GM23338 (cell line): Measurements from ENCODE around the gene CFAP90. TPM values are rescaled to one million over a fixed set of nuclear protein-coding genes. Genes with fewer than 3 reads are reported as not detected.

ENCODE experiments used
- ATAC-seq: fragments of 200-7000 bp; cut with Tn5 transposase; 3 replicates; pipeline ENCODE4 v1.9.1; 2020
- DNase-seq: peaks from one replicate; pipeline ENCODE4 v3.0.0-alpha.2; 2015; ENCODE audit warnings: low spot score
- H2AFZ ChIP-seq: fragments of 200-600 bp; sonication (generic); 2 replicates; pipeline ENCODE4 v1.8.0; 2016; ENCODE audit warnings: antibody characterized with exemption, mild to moderate bottlenecking, moderate library complexity
- H3F3A ChIP-seq: fragments of 200-600 bp; sonication (generic); replicated peaks from 2 replicates; pipeline ENCODE4 v1.8.0; 2017; ENCODE audit warnings: antibody characterized with exemption, mixed run types, low read depth
- H3K27ac ChIP-seq: fragments of 200-600 bp; sonication (generic); 2 replicates; pipeline ENCODE4 v1.6.1; 2016; ENCODE audit warnings: low read depth
- H3K27me3 ChIP-seq: fragments of 200-600 bp; sonication (generic); 2 replicates; pipeline ENCODE4 v1.8.0; 2016; ENCODE audit warnings: mild to moderate bottlenecking, mixed run types, moderate library complexity; ENCODE audit not compliant: insufficient read depth
- H3K36me3 ChIP-seq: fragments of 200-600 bp; sonication (generic); 2 replicates; pipeline ENCODE4 v1.8.0; 2016; ENCODE audit warnings: mild to moderate bottlenecking; ENCODE audit not compliant: insufficient read depth
- H3K4me1 ChIP-seq: fragments of 200-600 bp; sonication (generic); 2 replicates; pipeline ENCODE4 v1.8.0; 2016; ENCODE audit warnings: mild to moderate bottlenecking, moderate library complexity; ENCODE audit not compliant: insufficient read depth
- H3K4me2 ChIP-seq: fragments of 200-600 bp; sonication (generic); 2 replicates; pipeline ENCODE4 v1.7.1; 2017; ENCODE audit warnings: mixed run types
- H3K4me3 ChIP-seq: fragments of 200-600 bp; sonication (generic); 2 replicates; pipeline ENCODE4 v1.6.1; 2016; ENCODE audit warnings: mixed run types
- H3K79me2 ChIP-seq: fragments of 200-600 bp; sonication (generic); replicated peaks from 2 replicates; pipeline ENCODE4 v1.8.0; 2017; ENCODE audit warnings: mild to moderate bottlenecking; ENCODE audit not compliant: insufficient read depth
- H3K9me2 ChIP-seq: fragments of 200-600 bp; sonication (generic); 2 replicates; pipeline ENCODE4 v1.8.0; 2017; ENCODE audit not compliant: insufficient read depth
- H4K20me1 ChIP-seq: fragments of 200-600 bp; sonication (generic); replicated peaks from 2 replicates; pipeline ENCODE4 v1.8.0; 2017; ENCODE audit warnings: mild to moderate bottlenecking; ENCODE audit not compliant: insufficient read depth
- H3K27ac Mint-ChIP-seq: 2 replicates; pipeline ENCODE4 v1.8.0; 2020; ENCODE audit warnings: inconsistent platforms, mild to moderate bottlenecking, moderate library complexity, mixed read lengths
- H3K27me3 Mint-ChIP-seq: 3 replicates; pipeline ENCODE4 v1.8.0; 2022; ENCODE audit warnings: low read depth, mild to moderate bottlenecking, moderate library complexity, mixed read lengths, inconsistent platforms; ENCODE audit not compliant: insufficient read depth, poor library complexity
- H3K36me3 Mint-ChIP-seq: 3 replicates; pipeline ENCODE4 v1.8.0; 2021; ENCODE audit warnings: low read depth, mild to moderate bottlenecking, inconsistent platforms, moderate library complexity, mixed read lengths
- H3K4me1 Mint-ChIP-seq: 3 replicates; pipeline ENCODE4 v1.8.0; 2020; ENCODE audit warnings: mild to moderate bottlenecking, inconsistent platforms, mixed read lengths
- H3K4me3 Mint-ChIP-seq: 3 replicates; pipeline ENCODE4 v1.8.0; 2021; ENCODE audit warnings: moderate library complexity, mild to moderate bottlenecking, inconsistent platforms, mixed read lengths
- H3K9me3 Mint-ChIP-seq: 3 replicates; pipeline ENCODE4 v1.8.0; 2020; ENCODE audit warnings: moderate library complexity, mild to moderate bottlenecking, inconsistent platforms, mixed read lengths
- CREB1 ChIP-seq: fragments of 250-450 bp; sonication (Bioruptor Pico); IDR thresholded peaks from 2 replicates; pipeline ENCODE4 v1.5.0; 2020; ENCODE audit warnings: low read depth, mild to moderate bottlenecking, moderate library complexity
- CTCF ChIP-seq, 2 experiments: fragments of 200-600 bp in 1 of 2; sonication (generic) in 1 of 2; conservative IDR thresholded peaks; 2 replicates each; pipeline versions ENCODE4 v1.5.1 to v1.6.1; 2016 to 2017; ENCODE audit warnings: antibody characterized with exemption in 2 of 2, low read depth in 2 of 2, mild to moderate bottlenecking in 2 of 2, moderate library complexity in 1 of 2
- EZH2 ChIP-seq: fragments of 200-600 bp; sonication (generic); IDR thresholded peaks from one replicate; pipeline ENCODE4 v1.8.0; 2017; ENCODE audit warnings: antibody characterized with exemption, mild to moderate bottlenecking, low read depth; ENCODE audit not compliant: unreplicated experiment
- EZH2phosphoT487 ChIP-seq: fragments of 200-600 bp; sonication (generic); IDR thresholded peaks from one replicate; pipeline ENCODE4 v1.8.1; 2018; ENCODE audit warnings: antibody characterized with exemption; ENCODE audit not compliant: unreplicated experiment
- JUNB ChIP-seq: IDR thresholded peaks from one replicate; pipeline ENCODE4 v1.6.1; 2016; ENCODE audit warnings: antibody characterized with exemption; ENCODE audit not compliant: unreplicated experiment
- NANOG ChIP-seq: IDR thresholded peaks from 2 replicates; pipeline ENCODE4 v1.6.1; 2016; ENCODE audit warnings: antibody characterized with exemption, borderline replicate concordance
- POLR2AphosphoS5 ChIP-seq: IDR thresholded peaks from 2 replicates; pipeline ENCODE4 v1.6.1; 2016; ENCODE audit warnings: antibody characterized with exemption, low read depth
- polyA plus RNA-seq: library from polyadenylated mRNA; unstranded; fragments of >200 nt; fragmentation: Nextera tagmentation; extraction: Ambion mirVana; gene quantifications from 2 replicates; pipeline ENCODE4 v1.2.1, GENCODE V29; 2016
- total RNA-seq: library from RNA; depleted of rRNA; stranded (reverse); fragments of >200 nt; shearing (Covaris generic); gene quantifications from 2 replicates; pipeline ENCODE4 v1.2.3, GENCODE V29; 2014
- TF ChIP-seq, protein P1 (sequence below): IDR thresholded peaks from one replicate; pipeline ENCODE4 v1.6.1; 2018; ENCODE audit warnings: antibody characterized with exemption; ENCODE audit not compliant: unreplicated experiment
- TF ChIP-seq, protein P2 (sequence below): IDR thresholded peaks from 2 replicates; pipeline ENCODE4 v1.6.1; 2016; ENCODE audit warnings: antibody characterized with exemption

Gene CFAP90
- total and polyA plus RNA-seq, 2 experiments from 2014 or later, result 0.10 to 1.0 TPM

DNA sequence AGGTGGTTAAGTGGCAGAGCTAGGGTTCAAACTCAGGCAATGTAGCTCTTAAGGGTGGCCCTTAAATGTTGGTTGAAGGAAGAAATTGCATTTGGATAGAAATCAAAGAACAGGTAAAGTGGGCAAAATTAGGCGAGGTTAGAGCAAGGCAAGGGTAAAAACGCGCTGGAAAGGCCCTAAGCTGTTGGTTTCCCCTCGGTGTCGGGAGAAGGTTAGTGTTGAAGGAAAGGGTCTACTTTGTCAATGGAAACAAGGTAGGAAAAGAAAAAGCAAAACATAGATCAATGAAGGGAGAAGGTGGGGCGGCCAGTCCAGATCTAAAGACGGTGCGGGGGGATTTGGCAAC is 17.5 kb upstream of the CFAP90 start:
- Histone ChIP-seq H3K4me1 (peaks cover 22% of the 10 kb centered on the region; the same call in 1 of the 2 replicates), H3F3A (no peaks in the 10 kb centered on the region), H4K20me1 (peaks cover 34% of the 10 kb centered on the region), H3K27ac (no peak overlapping the region), H3K27me3 (no peaks in the 10 kb centered on the region), H3K4me2 (peak overlapping the region; percentile 91), H3K79me2 (peaks cover 59% of the 10 kb centered on the region), H2AFZ (peak overlapping the region; percentile 97), H3K36me3 (no peaks in the 10 kb centered on the region), H3K4me3 (peak overlapping the region; percentile 90), H3K9me2 (no peaks in the 10 kb centered on the region)
- peaks cover 17% of the 10 kb centered on the region for H3K36me3 Mint-ChIP-seq
- ATAC-seq (peak; percentile 24), DNase-seq (no peak)
- peaks cover 15% of the 10 kb centered on the region for H3K4me1 Mint-ChIP-seq
- H3K27me3 Mint-ChIP-seq, result peaks cover 4% of the 10 kb centered on the region
- TF ChIP-seq EZH2phosphoT487, result no peak
- TF ChIP-seq CTCF (conservative IDR thresholded peaks at IDR 0.05; ENCODE audit: low read depth in 2 of 2), result no peak
- TF ChIP-seq, protein P1, sequence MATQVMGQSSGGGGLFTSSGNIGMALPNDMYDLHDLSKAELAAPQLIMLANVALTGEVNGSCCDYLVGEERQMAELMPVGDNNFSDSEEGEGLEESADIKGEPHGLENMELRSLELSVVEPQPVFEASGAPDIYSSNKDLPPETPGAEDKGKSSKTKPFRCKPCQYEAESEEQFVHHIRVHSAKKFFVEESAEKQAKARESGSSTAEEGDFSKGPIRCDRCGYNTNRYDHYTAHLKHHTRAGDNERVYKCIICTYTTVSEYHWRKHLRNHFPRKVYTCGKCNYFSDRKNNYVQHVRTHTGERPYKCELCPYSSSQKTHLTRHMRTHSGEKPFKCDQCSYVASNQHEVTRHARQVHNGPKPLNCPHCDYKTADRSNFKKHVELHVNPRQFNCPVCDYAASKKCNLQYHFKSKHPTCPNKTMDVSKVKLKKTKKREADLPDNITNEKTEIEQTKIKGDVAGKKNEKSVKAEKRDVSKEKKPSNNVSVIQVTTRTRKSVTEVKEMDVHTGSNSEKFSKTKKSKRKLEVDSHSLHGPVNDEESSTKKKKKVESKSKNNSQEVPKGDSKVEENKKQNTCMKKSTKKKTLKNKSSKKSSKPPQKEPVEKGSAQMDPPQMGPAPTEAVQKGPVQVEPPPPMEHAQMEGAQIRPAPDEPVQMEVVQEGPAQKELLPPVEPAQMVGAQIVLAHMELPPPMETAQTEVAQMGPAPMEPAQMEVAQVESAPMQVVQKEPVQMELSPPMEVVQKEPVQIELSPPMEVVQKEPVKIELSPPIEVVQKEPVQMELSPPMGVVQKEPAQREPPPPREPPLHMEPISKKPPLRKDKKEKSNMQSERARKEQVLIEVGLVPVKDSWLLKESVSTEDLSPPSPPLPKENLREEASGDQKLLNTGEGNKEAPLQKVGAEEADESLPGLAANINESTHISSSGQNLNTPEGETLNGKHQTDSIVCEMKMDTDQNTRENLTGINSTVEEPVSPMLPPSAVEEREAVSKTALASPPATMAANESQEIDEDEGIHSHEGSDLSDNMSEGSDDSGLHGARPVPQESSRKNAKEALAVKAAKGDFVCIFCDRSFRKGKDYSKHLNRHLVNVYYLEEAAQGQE, result no peak
- no peak for TF ChIP-seq NANOG
- TF ChIP-seq EZH2, result no peak
- no peak for TF ChIP-seq POLR2AphosphoS5
- TF ChIP-seq CREB1 (CRISPR knock-in tag), result no peak
- peak overlapping the region; percentile 97 for H3K4me3 Mint-ChIP-seq
- peaks cover 4% of the 10 kb centered on the region; the same call in 1 of the 3 replicates for H3K9me3 Mint-ChIP-seq
- H3K27ac Mint-ChIP-seq, result peak overlapping the region; percentile 77

DNA sequence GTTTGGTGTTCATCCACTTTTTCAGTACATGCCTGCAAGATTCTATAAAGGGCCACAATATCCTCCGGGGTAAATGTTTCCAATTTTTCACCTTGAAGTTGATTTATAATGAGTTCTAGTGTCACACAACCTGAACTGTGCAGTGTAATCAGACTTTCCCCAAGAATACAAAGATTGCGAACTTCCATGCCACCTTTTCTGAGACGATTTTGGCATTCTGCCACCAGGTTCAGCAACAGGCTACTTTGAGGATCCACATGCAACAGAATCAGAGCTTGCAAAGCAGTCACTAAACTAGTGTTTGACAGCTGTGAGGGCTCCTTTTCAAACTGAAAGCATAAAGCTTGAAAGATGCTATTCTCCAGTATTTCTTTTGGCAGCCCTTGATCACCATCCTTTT is 16.3 kb upstream of the CFAP90 start:
- DNase-seq (no peak), ATAC-seq (no peak)
- no peak overlapping the region for H2AFZ ChIP-seq
- peaks cover 48% of the 10 kb centered on the region for H3K79me2 ChIP-seq
- H3K27me3 Mint-ChIP-seq, result peaks cover 4% of the 10 kb centered on the region
- H3K4me1 Mint-ChIP-seq, result peaks cover 12% of the 10 kb centered on the region
- peak overlapping the region; percentile 47 for H3K4me3 Mint-ChIP-seq
- no peaks in the 10 kb centered on the region for H3K36me3 ChIP-seq
- no peaks in the 10 kb centered on the region for H3F3A ChIP-seq
- no peaks in the 10 kb centered on the region for H3K27me3 ChIP-seq
- no peak overlapping the region for H3K4me3 ChIP-seq
- H3K36me3 Mint-ChIP-seq, result peaks cover 14% of the 10 kb centered on the region
- peaks cover 29% of the 10 kb centered on the region for H4K20me1 ChIP-seq
- peaks cover 22% of the 10 kb centered on the region; the same call in 1 of the 2 replicates for H3K4me1 ChIP-seq
- H3K27ac Mint-ChIP-seq, result no peak overlapping the region
- no peaks in the 10 kb centered on the region for H3K9me2 ChIP-seq
- no peak overlapping the region for H3K27ac ChIP-seq
- H3K9me3 Mint-ChIP-seq, result peaks cover 4% of the 10 kb centered on the region; the same call in 1 of the 3 replicates
- peak overlapping the region; percentile 91; the same call in 1 of the 2 replicates for H3K4me2 ChIP-seq
- TF ChIP-seq NANOG (no peak), JUNB (no peak), CTCF (conservative IDR thresholded peaks at IDR 0.05; ENCODE audit: low read depth in 2 of 2) (no peak), CREB1 (CRISPR knock-in tag) (no peak)
- TF ChIP-seq, protein P2, sequence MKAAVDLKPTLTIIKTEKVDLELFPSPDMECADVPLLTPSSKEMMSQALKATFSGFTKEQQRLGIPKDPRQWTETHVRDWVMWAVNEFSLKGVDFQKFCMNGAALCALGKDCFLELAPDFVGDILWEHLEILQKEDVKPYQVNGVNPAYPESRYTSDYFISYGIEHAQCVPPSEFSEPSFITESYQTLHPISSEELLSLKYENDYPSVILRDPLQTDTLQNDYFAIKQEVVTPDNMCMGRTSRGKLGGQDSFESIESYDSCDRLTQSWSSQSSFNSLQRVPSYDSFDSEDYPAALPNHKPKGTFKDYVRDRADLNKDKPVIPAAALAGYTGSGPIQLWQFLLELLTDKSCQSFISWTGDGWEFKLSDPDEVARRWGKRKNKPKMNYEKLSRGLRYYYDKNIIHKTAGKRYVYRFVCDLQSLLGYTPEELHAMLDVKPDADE, result no peak
